ENCODE results near the gene CCDC54.
"Not testable (repeated sequence)": the region's sequence is repeated elsewhere in the genome, so short reads cannot be mapped to it uniquely, and the experiment has no call there.

CCDC54 gene

DNA sequence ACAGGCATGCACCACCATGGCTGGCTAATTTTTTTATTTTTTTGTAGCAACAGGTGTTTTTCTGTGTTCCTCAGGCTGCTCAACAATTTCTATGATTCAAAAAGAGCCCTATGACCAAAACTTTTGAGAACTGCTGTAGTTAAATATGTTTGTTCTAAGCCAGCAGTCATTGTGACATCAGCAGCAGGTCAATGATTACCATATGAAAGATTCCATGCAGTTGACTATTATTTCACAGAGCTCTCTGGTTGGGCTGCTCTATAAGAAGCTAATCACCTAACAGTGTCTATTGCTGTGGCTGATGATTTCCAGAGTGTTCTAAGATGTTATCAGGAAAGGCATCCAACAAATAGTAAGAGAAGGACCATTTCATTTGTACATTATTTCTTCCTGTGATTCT is at the start of gene CCDC54:
Gene CCDC54 (plus strand): TSS at position 289 of the 400 bp plus-strand sequence. CDS start 149 bp downstream, outside the sequence.
- DNase-seq = no peak

DNA sequence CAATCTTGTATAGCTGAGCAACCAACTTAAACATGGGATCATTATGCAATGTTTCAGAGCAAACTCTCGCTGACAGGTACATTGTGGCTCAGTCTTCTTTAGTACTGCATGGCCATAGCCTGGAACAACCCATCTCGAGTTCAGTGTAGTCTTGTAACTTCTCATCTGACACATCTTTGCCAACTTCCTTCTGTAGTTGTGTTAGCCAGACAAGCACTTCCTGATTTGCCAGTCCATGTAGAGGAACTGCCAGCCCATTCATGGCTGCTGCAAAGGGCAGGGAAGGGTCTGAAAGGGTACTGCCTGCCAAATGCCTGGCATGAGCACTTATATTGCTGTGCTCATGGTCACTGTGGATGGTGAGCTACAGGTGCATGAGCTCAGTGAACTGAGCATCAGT is 49.2 kb upstream of the CCDC54 start:
- DNase-seq = no peak

DNA sequence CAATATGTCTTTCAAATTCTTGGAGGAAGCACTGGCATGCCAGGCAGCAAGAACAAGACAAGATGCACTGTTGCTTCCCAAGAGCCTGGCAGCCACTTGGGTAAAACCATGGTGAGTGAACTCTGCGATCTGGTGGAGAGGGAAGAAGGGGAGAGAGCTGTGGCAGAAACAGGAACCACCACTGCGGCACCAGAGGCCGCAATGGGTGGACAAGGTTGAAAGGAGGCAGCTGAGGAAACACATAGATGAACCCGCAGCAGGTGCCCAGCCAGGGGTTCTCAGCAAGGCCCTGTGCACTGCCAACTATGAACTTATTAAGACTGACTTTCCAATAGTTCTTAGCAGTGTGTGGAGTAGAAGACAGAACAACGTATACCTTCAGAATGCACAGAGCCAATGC is 48.2 kb upstream of the CCDC54 start:
- no peak for DNase-seq

DNA sequence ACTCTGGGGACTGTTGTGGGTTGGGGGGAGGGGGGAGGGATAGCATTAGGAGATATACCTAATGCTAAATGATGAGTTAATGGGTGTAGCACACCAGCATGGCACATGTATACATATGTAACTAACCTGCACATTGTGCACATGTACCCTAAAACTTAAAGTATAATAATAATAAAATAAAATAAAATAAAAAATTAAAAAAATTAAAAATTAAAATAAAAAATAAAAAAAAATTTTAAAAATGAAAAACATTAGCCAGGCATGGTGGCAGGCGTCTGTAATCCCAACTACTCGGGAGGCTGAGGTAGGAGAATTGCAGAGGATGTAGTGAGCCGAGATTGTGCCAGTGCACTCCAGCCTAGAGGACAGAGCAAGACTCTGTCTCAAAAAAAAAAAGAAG is 37.5 kb upstream of the CCDC54 start:
- not testable (repeated sequence) for DNase-seq

- DNase-seq = no peak
These were observed 32.5 kb upstream of the CCDC54 start for GRCh38 chr3:107344722-107345121.

GRCh38 chr3:107345822-107346405 is 31.3 kb upstream of the CCDC54 start:
- peak in 8 of 51 donors; percentile 4 to 77 (median 6) for DNase-seq

DNA sequence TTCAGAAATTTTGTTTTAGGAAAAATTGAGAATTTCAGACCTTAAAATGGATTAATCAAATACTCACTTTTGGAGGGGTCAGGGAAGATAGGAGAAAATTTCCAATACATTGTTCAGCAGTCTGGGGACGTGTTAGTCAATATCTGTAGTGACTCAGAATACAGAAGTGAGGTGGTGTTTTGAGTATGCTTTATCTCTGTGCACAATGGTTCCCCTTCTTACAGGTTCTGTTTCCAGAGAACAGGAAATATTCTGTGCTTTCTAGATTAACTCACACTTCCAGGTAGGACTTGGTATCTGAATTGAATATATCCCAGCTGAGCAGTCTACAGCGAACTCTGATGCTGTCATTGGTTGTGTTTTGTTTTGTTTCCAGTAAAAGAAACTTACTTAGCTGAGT is 30.7 kb upstream of the CCDC54 start:
- DNase-seq = no peak

DNA sequence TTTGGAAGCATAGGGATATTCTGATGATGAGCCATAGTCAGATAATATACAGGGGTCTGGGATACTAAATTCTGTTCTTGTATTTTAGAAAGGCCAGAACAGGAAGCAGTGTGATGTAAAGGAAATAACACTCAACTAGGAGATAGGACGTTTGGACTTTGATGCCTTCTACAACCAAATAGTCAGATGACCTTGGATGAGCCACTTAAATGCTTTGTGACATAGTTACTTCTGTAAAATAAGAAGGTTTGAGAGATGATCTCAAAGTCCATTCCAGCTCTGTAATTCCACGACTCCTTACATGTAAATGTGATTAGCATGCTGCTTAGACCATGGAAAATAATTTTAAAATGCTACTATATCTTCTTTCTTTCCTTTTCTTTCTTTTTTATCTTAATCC is 29.5 kb upstream of the CCDC54 start:
- DNase-seq = no peak

DNA sequence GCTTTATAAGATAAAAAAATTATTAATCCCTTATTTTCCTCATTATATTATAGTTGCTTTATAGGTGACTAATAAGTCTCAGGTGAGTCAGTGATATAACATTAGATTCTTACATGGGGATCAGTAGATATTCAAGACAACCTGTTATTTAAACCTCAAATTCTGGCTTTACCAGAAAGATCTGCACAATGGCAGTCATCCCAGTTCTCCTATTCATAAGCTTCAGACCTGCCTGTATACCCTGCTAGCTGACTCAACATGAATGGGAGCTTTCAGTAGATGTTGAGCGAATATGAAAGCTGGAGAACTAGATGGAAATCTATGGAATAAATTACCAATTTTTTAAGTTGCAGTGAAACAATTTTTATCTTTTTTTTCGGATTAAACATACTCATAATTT is 20.5 kb upstream of the CCDC54 start:
- no peak for DNase-seq

- DNase-seq = peak in 2 of 51 donors; percentile 5 to 19
These were observed 15.6 kb upstream of the CCDC54 start for GRCh38 chr3:107361633-107362032.

GRCh38 chr3:107365051-107365450 is 12.2 kb upstream of the CCDC54 start:
- no peak for DNase-seq

DNA sequence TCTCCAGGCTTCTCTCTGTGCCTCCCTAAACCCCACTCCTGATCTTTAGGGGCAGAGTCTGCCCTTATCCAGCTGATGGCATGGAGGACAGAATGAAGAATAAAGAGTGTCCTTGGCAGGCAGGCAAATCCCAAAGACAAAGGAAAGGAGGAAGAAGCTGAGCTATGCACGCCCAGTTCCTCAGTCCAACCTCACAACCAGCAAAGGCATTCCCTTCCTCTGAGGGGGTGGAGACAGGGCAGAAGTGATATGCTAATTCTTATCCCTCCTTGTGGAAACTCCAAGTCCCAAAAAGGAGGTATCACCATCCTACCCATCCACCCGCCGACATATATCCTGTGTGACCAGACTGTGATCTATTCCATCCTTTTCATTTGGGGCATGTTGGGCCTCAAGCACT is 10.5 kb upstream of the CCDC54 start:
- DNase-seq = no peak

GRCh38 chr3:107367353-107367752 is 9.9 kb upstream of the CCDC54 start:
- no peak for DNase-seq

DNA sequence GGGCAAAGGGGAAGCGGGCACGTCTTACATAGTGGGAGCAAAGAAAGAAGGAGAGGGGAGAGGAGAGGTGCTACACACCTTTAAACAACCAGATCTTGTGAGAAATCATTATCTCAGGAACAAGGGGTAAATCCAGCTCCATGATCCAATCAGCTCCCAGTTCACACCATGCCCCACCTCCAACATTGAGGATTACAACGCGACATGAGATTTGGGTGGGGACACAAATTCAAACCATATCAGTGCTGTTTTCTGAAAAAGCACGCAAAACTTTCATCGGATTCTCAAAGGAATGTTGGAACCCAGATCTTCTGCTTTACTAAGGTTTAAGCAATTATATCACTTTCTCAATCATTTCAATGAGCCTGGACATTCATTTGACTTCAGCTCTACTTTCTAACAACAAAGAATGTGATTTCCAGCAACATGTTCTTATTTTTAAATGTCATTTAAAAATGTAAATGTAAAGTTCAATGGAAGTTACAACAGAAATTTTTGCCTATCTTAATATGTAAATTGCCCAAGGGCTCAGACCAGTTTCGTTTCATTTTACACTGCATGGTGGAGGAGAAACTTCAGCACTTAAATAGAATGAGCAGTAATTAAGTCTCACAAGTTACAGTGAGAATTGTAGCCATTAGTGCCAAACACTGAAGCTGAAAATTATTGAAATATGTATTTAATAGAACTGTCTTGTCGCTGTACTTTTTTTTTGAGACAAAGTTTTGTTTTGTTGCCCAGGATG is 8.4 kb upstream of the CCDC54 start:
- no peak for DNase-seq

- no peak for DNase-seq
These were observed 7.4 kb upstream of the CCDC54 start for GRCh38 chr3:107369791-107370190.

DNA sequence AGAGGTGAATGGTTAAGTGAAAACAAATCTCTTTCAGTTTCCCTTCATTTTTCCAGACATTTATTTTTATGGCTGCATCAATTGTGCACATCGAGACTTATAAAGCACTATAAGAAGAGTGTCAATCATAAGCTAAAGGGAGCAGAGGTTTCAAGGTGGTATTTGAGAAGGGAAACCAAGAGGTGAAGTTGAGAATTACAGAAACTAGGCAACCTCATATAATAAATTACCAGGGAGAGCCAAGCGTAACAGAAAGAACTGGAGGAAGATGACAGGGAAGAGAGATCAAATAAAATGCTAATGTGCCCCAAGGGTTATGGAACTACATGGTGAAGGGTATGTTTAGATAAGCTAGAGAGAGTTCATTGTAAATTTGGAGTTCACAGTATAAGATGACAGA is 6.3 kb upstream of the CCDC54 start:
- no peak for DNase-seq

GRCh38 chr3:107372506-107372905 is 4.7 kb upstream of the CCDC54 start:
- no peak for DNase-seq

DNA sequence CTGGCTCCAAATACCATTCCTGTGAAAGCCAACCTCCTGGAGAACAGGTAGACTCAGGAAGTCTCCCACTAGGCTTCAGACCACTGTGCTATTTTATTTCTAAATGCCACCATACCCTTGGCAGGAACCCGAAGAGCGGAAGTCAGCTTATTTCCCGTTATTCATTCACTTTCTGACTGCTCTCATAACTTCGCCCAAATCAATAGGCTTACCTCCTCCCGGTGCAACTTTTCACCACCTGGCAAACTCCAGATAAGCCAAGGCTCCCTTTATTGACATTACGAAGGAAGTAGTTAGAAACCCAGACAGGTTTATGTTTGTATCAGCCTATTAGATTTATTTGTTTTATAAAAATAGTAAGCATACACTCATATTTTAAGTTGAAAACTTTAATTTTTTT is 3.3 kb upstream of the CCDC54 start:
- DNase-seq = no peak

DNA sequence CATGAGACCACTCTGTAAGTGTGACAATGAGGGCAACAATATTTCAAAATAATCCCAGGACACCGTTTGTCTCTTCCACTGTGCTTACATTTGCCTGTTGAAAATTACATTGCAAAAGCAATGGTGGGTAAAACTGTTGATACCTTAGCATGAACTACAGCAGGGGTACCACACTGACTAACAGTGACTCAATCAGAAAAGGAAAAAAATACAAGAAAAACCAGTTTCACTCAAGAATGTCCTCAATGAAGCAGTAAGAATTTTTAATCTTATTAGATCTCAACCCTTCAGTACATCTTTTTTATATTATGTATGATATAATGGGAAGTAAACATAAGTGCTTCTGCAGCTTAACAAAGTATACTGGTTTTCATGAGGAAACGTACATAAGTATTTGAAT is 1.6 kb upstream of the CCDC54 start:
- DNase-seq = no peak

DNA sequence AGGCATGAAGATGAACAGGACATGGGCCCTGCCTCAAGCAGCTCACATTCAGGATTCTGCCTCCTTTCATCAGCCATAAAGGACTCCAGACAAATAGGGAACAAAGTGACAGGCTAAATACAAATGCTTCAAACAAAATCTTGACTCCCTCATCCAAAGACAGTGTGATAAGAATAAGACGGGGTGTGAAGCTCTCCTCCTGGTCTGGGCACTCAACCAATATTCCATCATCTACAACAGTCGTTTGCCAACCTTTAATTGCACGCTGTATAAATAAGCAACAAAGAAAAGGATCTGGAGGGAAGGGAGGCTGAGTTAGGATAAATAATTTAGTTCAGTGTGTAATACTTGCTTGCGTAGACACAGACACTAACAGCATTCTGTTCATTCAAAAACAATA is 5.4 kb downstream of the CCDC54 start:
- no peak for DNase-seq

GRCh38 chr3:107384428-107384827 is 7.2 kb downstream of the CCDC54 start:
- no peak for DNase-seq

GRCh38 chr3:107384907-107385306 is 7.7 kb downstream of the CCDC54 start:
- peak in 4 of 51 donors; percentile 20 to 67 (median 38) for DNase-seq

DNA sequence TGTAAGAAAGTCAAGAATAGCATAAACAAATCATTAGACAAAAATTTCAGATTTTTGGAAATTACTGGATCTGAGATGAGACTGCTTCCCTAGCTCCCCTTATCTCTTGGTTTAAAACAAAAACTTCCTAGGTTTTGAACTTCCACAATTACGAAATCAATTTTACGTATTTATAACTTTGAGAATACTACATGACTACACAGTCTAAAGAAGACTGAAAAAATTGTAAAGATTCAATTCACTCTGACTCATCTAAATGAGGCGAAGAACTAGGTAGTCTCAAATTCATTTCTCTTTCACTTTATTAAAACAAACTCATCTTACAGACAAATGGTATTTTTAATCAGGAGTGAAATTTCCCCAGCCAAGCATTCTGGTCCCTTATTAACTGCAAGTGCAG is 10.3 kb downstream of the CCDC54 start:
- DNase-seq = no peak
